Endodermal cell (in vitro differentiated cells): ENCODE measurements around the gene CTIF. TPM values are rescaled to one million over a fixed set of nuclear protein-coding genes. Genes with fewer than 3 reads are reported as not detected.

Source experiments
- DNase-seq: peaks from one replicate; pipeline ENCODE4 v3.0.0-alpha.2; 2017
- H3K27ac ChIP-seq: 2 replicates; pipeline ENCODE4 v1.5.1; 2013; ENCODE audit warnings: mild to moderate bottlenecking, low read depth, low read length, moderate library complexity
- H3K27me3 ChIP-seq: 2 replicates; pipeline ENCODE4 v1.6.1; 2013; ENCODE audit warnings: mild to moderate bottlenecking, low read length, moderate library complexity; ENCODE audit not compliant: insufficient read depth, control insufficient read depth, poor library complexity, severe bottlenecking
- H3K36me3 ChIP-seq: 2 replicates; pipeline ENCODE4 v1.7.0; 2013; ENCODE audit warnings: mild to moderate bottlenecking, low read length, moderate library complexity; ENCODE audit not compliant: control insufficient read depth, insufficient read depth
- H3K4me1 ChIP-seq: one replicate; pipeline ENCODE4 v1.7.0; 2013; ENCODE audit warnings: low read length; ENCODE audit not compliant: control insufficient read depth, insufficient read depth
- H3K4me3 ChIP-seq: 2 replicates; pipeline ENCODE4 v1.5.1; 2013; ENCODE audit warnings: mild to moderate bottlenecking, low read length, moderate library complexity
- H3K9ac ChIP-seq: 2 replicates; pipeline ENCODE4 v1.6.1; 2013; ENCODE audit warnings: mild to moderate bottlenecking, low read length, moderate library complexity; ENCODE audit not compliant: poor library complexity, severe bottlenecking; ENCODE audit errors: extremely low read depth
- H3K9me3 ChIP-seq: 2 replicates; pipeline ENCODE4 v1.6.1; 2013; ENCODE audit warnings: mild to moderate bottlenecking, low read length, moderate library complexity; ENCODE audit not compliant: control insufficient read depth
- H3K27ac Mint-ChIP-seq: 2 replicates; pipeline ENCODE4 v1.8.0; 2020; ENCODE audit warnings: mixed read lengths
- H3K27me3 Mint-ChIP-seq: 2 replicates; pipeline ENCODE4 v1.8.0; 2021; ENCODE audit warnings: mild to moderate bottlenecking, mixed read lengths; ENCODE audit not compliant: insufficient read depth
- H3K36me3 Mint-ChIP-seq: 2 replicates; pipeline ENCODE4 v1.8.0; 2020; ENCODE audit warnings: low read depth, mixed read lengths
- H3K4me1 Mint-ChIP-seq: 2 replicates; pipeline ENCODE4 v1.8.0; 2020; ENCODE audit warnings: mixed read lengths
- H3K4me3 Mint-ChIP-seq: 2 replicates; pipeline ENCODE4 v1.8.0; 2020; ENCODE audit warnings: mild to moderate bottlenecking, moderate library complexity, mixed read lengths
- H3K9me3 Mint-ChIP-seq: 2 replicates; pipeline ENCODE4 v1.8.0; 2020; ENCODE audit warnings: mild to moderate bottlenecking, mixed read lengths
- WGBS, 2 experiments: methylation state at CpG; one replicate each; pipeline versions ENCODE4 v1.1.5 to v1.1.7; 2013; ENCODE audit warnings: missing lambda C conversion rate in 2 of 2, mixed read lengths in 1 of 2; ENCODE audit not compliant: insufficient coverage in 1 of 2, insufficient read length in 1 of 2; 5-methylcytosine and 5-hydroxymethylcytosine counted together
- total RNA-seq, 2 donors: library from RNA; stranded (reverse); fragmentation: NEBNext Ultra II Directional in 1 of 2; extraction: Animal tissue kit (Norgen Biotek cat#: 25700) in 1 of 2; gene quantifications; 2 replicates in 1 of 2; 3 replicates in 1 of 2; pipeline ENCODE4 v1.2.1, GENCODE V29; 2021
- TF ChIP-seq, protein P1 (sequence below): fragments of 200-600 bp; sonication (generic); conservative IDR thresholded peaks from 2 replicates; pipeline ENCODE4 v1.5.0; 2021; ENCODE audit warnings: antibody characterized with exemption, mild to moderate bottlenecking

CTIF gene
- total RNA-seq, 2 donors from 2014 or later, result 33.8 to 41.6 TPM

DNA sequence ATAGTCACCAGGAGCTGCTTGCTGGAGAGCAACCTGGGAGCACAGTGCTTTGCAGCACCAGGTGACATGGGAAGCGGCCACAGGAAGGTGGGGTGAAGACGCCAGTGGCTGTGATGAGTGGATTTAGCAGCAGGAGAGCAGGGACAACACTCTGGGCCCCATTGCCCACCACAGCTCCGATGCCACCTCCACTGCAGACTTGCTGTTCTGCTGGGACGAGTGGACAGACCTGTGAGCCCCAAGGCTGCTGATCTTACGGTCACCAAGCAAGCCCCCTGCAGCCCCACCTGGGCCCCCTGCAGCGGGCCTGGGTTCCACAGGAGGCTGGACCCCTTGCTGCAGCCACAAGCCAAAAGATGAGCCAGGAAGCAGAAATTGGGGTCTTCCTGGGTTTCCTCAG lies 73.7 kb downstream of the CTIF start:
- Mint-ChIP-seq H3K27ac (no peak overlapping the region), H3K36me3 (no peaks in the 10 kb centered on the region), H3K9me3 (no peaks in the 10 kb centered on the region), H3K27me3 (no peaks in the 10 kb centered on the region), H3K4me3 (no peak overlapping the region), H3K4me1 (peaks cover 9% of the 10 kb centered on the region)
- no peaks in the 10 kb centered on the region for H3K9me3 ChIP-seq
- H3K36me3 ChIP-seq, result no peaks in the 10 kb centered on the region
- no peaks in the 10 kb centered on the region for H3K27me3 ChIP-seq
- H3K9ac ChIP-seq, result no peak overlapping the region
- peaks cover 4% of the 10 kb centered on the region for H3K4me1 ChIP-seq
- H3K4me3 ChIP-seq, result no peak overlapping the region
- no peak for DNase-seq
- TF ChIP-seq, protein P1, sequence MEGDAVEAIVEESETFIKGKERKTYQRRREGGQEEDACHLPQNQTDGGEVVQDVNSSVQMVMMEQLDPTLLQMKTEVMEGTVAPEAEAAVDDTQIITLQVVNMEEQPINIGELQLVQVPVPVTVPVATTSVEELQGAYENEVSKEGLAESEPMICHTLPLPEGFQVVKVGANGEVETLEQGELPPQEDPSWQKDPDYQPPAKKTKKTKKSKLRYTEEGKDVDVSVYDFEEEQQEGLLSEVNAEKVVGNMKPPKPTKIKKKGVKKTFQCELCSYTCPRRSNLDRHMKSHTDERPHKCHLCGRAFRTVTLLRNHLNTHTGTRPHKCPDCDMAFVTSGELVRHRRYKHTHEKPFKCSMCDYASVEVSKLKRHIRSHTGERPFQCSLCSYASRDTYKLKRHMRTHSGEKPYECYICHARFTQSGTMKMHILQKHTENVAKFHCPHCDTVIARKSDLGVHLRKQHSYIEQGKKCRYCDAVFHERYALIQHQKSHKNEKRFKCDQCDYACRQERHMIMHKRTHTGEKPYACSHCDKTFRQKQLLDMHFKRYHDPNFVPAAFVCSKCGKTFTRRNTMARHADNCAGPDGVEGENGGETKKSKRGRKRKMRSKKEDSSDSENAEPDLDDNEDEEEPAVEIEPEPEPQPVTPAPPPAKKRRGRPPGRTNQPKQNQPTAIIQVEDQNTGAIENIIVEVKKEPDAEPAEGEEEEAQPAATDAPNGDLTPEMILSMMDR, result no peak
- no peak overlapping the region for H3K27ac ChIP-seq
- WGBS, 2 experiments, result 89 to 98% methylated on average over 4 to 6 of the region's 6 CpGs

GRCh38 chr18:48612917-48613316 lies 74.1 kb downstream of the CTIF start:
- Histone ChIP-seq H3K27ac (no peak overlapping the region), H3K9ac (no peak overlapping the region), H3K27me3 (no peaks in the 10 kb centered on the region), H3K36me3 (no peaks in the 10 kb centered on the region), H3K9me3 (no peaks in the 10 kb centered on the region), H3K4me3 (no peak overlapping the region), H3K4me1 (peaks cover 4% of the 10 kb centered on the region)
- no peaks in the 10 kb centered on the region for H3K36me3 Mint-ChIP-seq
- 58 to 69% methylated on average over 2 to 4 of the region's 4 CpGs for WGBS, 2 experiments
- no peak overlapping the region for H3K4me3 Mint-ChIP-seq
- no peak for DNase-seq
- H3K9me3 Mint-ChIP-seq, result no peaks in the 10 kb centered on the region
- H3K27ac Mint-ChIP-seq, result no peak overlapping the region
- H3K4me1 Mint-ChIP-seq, result peaks cover 9% of the 10 kb centered on the region
- TF ChIP-seq, protein P1, result no peak
- H3K27me3 Mint-ChIP-seq, result no peaks in the 10 kb centered on the region

DNA sequence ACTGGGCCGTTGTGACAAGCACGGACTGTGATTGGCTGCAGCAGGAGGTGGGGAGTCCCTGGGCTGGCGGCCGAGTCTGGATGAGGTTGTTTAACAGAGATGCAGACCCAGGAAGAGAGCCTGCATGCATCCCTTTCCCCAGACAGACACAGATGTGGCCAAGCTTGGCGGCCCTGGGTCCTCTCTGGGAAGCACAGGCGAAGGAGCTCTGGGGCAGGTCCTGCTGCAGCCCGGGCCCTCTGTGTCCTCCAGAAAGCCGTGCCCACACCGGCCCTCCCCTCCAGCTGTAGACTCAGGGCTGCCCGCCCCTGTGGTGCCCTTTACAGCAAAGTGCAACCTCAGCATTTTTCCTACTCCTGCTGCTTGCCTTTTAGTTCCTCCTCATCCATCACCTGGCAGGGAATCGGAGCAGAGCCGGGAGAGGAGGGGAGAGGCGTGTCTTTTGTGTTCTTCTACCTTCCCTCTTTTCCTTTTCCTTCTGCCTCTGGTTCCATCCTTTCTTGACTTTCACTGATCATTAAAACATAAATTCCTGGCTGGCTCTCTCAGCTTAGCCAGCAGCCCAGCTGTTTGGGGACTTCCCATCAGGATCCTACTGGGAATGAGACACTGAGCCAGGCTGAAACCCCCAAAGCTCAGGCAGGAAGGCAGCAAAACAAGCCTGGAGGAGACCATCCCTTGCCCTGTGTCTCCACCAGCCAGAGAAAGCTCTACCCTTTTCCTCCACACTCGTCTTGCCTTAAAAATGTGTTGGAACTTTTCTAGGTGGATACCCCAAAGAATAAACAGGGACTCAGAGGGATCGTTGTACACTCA lies 75.0 kb downstream of the CTIF start:
- DNase-seq, result no peak
- TF ChIP-seq, protein P1, result no peak
- Histone ChIP-seq H3K9ac (no peak overlapping the region), H3K9me3 (no peaks in the 10 kb centered on the region), H3K4me1 (peaks cover 4% of the 10 kb centered on the region), H3K36me3 (no peaks in the 10 kb centered on the region), H3K27ac (peak overlapping the region; percentile 22), H3K27me3 (no peaks in the 10 kb centered on the region), H3K4me3 (no peak overlapping the region)
- H3K27me3 Mint-ChIP-seq, result no peaks in the 10 kb centered on the region
- H3K27ac Mint-ChIP-seq, result no peak overlapping the region
- no peak overlapping the region for H3K4me3 Mint-ChIP-seq
- WGBS, 2 experiments, result 63 to 81% methylated on average over 9 to 15 of the region's 15 CpGs
- H3K36me3 Mint-ChIP-seq, result no peaks in the 10 kb centered on the region
- H3K9me3 Mint-ChIP-seq, result no peaks in the 10 kb centered on the region
- H3K4me1 Mint-ChIP-seq, result peaks cover 12% of the 10 kb centered on the region
